ENCODE measurements around the gene GRPEL1. TPM values are rescaled to one million over a fixed set of nuclear protein-coding genes. Genes with fewer than 3 reads are reported as not detected.

GRPEL1 gene
- polyA plus RNA-seq, 1 experiment = 21.1 TPM

- POLR2A ChIA-PET = interaction anchor here (0.6 kb wide), 1 partner anchor 132 kb away, joined by 3 read pairs; the partner anchor contains the start of gene TBC1D14
Measured at GRCh38 chr4:7041246-7041645, 26.6 kb downstream of the GRPEL1 start.

GRCh38 chr4:7040765-7041164 lies 27.1 kb downstream of the GRPEL1 start:
- no peak for DNase-seq (ENCODE audit: low read depth)

More at GRCh38 chr4:7041246-7041645, 26.6 kb downstream of the GRPEL1 start:
- no peak for DNase-seq (ENCODE audit: low read depth)
- CTCF ChIA-PET = interaction anchor here (2.2 to 4.8 kb wide), 2 partner anchors 21 to 28 kb away, joined by 5 to 45 read pairs; partner anchors contain the start of gene GRPEL1
- H3K27me3 ChIP-seq (ENCODE audit: control insufficient read depth, insufficient read depth, low read length) = no peaks in the 10 kb centered on the region
- TF ChIP-seq CTCF (IDR thresholded peaks at IDR 0.05; ENCODE audit: insufficient read depth, low read depth, low read length) = no peak
- H3K36me3 ChIP-seq (ENCODE audit: control insufficient read depth, insufficient read depth, low read length) = no peaks in the 10 kb centered on the region; the same call in 1 of the 2 replicates
- no peak overlapping the region for H3K4me3 ChIP-seq (ENCODE audit: low read depth, low read length)

GRCh38 chr4:7037425-7037824 lies 30.4 kb downstream of the GRPEL1 start:
- ChIA-PET CTCF (interaction anchor here (0.6 kb wide), 1 partner anchor 306 kb away, joined by 3 read pairs; no protein-coding TSS in a partner anchor), POLR2A (no interaction called here)
- peaks cover 2% of the 10 kb centered on the region; the same call in 1 of the 2 replicates for H3K36me3 ChIP-seq (ENCODE audit: control insufficient read depth, insufficient read depth, low read length)
- no peak for TF ChIP-seq CTCF (IDR thresholded peaks at IDR 0.05; ENCODE audit: insufficient read depth, low read depth, low read length)
- no peaks in the 10 kb centered on the region for H3K27me3 ChIP-seq (ENCODE audit: control insufficient read depth, insufficient read depth, low read length)
- DNase-seq (ENCODE audit: low read depth) = no peak
- no peak overlapping the region for H3K4me3 ChIP-seq (ENCODE audit: low read depth, low read length)

More at GRCh38 chr4:7040765-7041164, 27.1 kb downstream of the GRPEL1 start:
- Histone ChIP-seq H3K36me3 (ENCODE audit: control insufficient read depth, insufficient read depth, low read length) (no peaks in the 10 kb centered on the region), H3K27me3 (ENCODE audit: control insufficient read depth, insufficient read depth, low read length) (no peaks in the 10 kb centered on the region), H3K4me3 (ENCODE audit: low read depth, low read length) (no peak overlapping the region)
- ChIA-PET CTCF (no interaction called here), POLR2A (interaction anchor here (0.6 kb wide), 1 partner anchor 131 kb away, joined by 3 read pairs; the partner anchor contains the start of gene TBC1D14)
- no peak for TF ChIP-seq CTCF (IDR thresholded peaks at IDR 0.05; ENCODE audit: insufficient read depth, low read depth, low read length)

GRCh38 chr4:7034262-7035081 lies 33.4 kb downstream of the GRPEL1 start:
- DNase-seq (ENCODE audit: low read depth) = no peak
- CTCF ChIA-PET = interaction anchor here (0.9 to 1.0 kb wide), 4 partner anchors 9 to 161 kb away, joined by 3 to 5 read pairs (median 4); no protein-coding TSS in a partner anchor
- POLR2A ChIA-PET = interaction anchor here (1.0 kb wide), 1 partner anchor 12 kb away, joined by 3 read pairs; no protein-coding TSS in a partner anchor

More at GRCh38 chr4:7034262-7035081, 33.4 kb downstream of the GRPEL1 start:
- Histone ChIP-seq H3K36me3 (ENCODE audit: control insufficient read depth, insufficient read depth, low read length) (peaks cover 14% of the 10 kb centered on the region), H3K27me3 (ENCODE audit: control insufficient read depth, insufficient read depth, low read length) (no peaks in the 10 kb centered on the region), H3K4me3 (ENCODE audit: low read depth, low read length) (no peak overlapping the region)
- no peak for TF ChIP-seq CTCF (IDR thresholded peaks at IDR 0.05; ENCODE audit: insufficient read depth, low read depth, low read length)

All from BJ (cell line).